Skeletal muscle tissue (tissue), 4 donors: ENCODE results near the gene CFDP1. TPM values are rescaled to one million over a fixed set of nuclear protein-coding genes. Genes with fewer than 3 reads are reported as not detected.

ENCODE experiments used
- H3K27ac ChIP-seq: one replicate; pipeline ENCODE4 v1.7.0; 2013; ENCODE audit warnings: mild to moderate bottlenecking, low read depth, low read length, inconsistent platforms
- H3K27me3 ChIP-seq, 3 donors: one replicate each; pipeline ENCODE4 v1.7.0; 2013; ENCODE audit warnings: low read length in 3 of 3; ENCODE audit not compliant: control insufficient read depth in 3 of 3, insufficient read depth in 3 of 3
- H3K36me3 ChIP-seq, 3 donors: one replicate each; pipeline ENCODE4 v1.7.0; 2013; ENCODE audit warnings: low read length in 3 of 3; ENCODE audit not compliant: control insufficient read depth in 3 of 3, insufficient read depth in 3 of 3
- H3K4me1 ChIP-seq, 3 donors: one replicate each; pipeline ENCODE4 v1.7.0; 2013; ENCODE audit warnings: low read length in 3 of 3, mild to moderate bottlenecking in 3 of 3; ENCODE audit not compliant: control insufficient read depth in 3 of 3, insufficient read depth in 3 of 3
- H3K4me3 ChIP-seq, 3 donors: one replicate each; pipeline ENCODE4 v1.7.0; 2013; ENCODE audit warnings: low read length in 3 of 3
- H3K9ac ChIP-seq, 3 donors: one replicate each; pipeline ENCODE4 v1.7.0; 2013; ENCODE audit warnings: low read length in 3 of 3, mild to moderate bottlenecking in 3 of 3, moderate library complexity in 2 of 3, low read depth in 1 of 3
- H3K9me3 ChIP-seq, 3 donors: one replicate each; pipeline ENCODE4 v1.7.0; 2013; ENCODE audit warnings: low read length in 3 of 3; ENCODE audit not compliant: control insufficient read depth in 3 of 3
- total RNA-seq: library from RNA; depleted of rRNA; stranded (reverse); fragments of >200 nt; gene quantifications from one replicate; pipeline ENCODE4 v1.2.3, GENCODE V29; 2014
- donor health status: Osteomylitis.

The CFDP1 gene
- 49.6 TPM for total RNA-seq

GRCh38 chr16:75432828-75433731, at the start of gene CFDP1:
TSS of gene CFDP1 (minus strand) at chr16:75433503. CDS start at chr16:75433352, 151 bp downstream.
- Histone ChIP-seq H3K4me3 (peak within 1 kb of the TSS; percentile 77 to 97 (median 93)), H3K36me3 (no peaks in the 10 kb centered on the region)

GRCh38 chr16:75482434-75483205, 49.3 kb upstream of the CFDP1 start:
- Histone ChIP-seq H3K36me3 (no peaks in the 10 kb centered on the region), H3K9me3 (no peaks in the 10 kb centered on the region), H3K4me3 (no peak overlapping the region), H3K9ac (no peak overlapping the region), H3K27ac (no peak overlapping the region), H3K4me1 (peaks cover 0 to 6% (median 5%) of the 10 kb centered on the region in 3 donors), H3K27me3 (peaks cover 0 to 6% (median 0%) of the 10 kb centered on the region in 3 donors)

More at GRCh38 chr16:75432828-75433731, at the start of gene CFDP1:
- Histone ChIP-seq H3K27me3 (no peaks in the 10 kb centered on the region), H3K4me1 (peaks cover 3 to 12% (median 5%) of the 10 kb centered on the region in 3 donors), H3K9ac (peak within 1 kb of the TSS; percentile 90 to 100 (median 93)), H3K27ac (peak within 1 kb of the TSS; percentile 96), H3K9me3 (no peaks in the 10 kb centered on the region)

- Histone ChIP-seq H3K4me1 (peaks cover 0 to 6% (median 5%) of the 10 kb centered on the region in 3 donors), H3K27ac (no peak overlapping the region), H3K9me3 (no peaks in the 10 kb centered on the region), H3K9ac (no peak overlapping the region), H3K27me3 (peaks cover 0 to 6% (median 0%) of the 10 kb centered on the region in 3 donors), H3K36me3 (no peaks in the 10 kb centered on the region), H3K4me3 (no peak overlapping the region)
Observed at GRCh38 chr16:75481475-75481874, 48.2 kb upstream of the CFDP1 start.

GRCh38 chr16:75479421-75479990, 46.2 kb upstream of the CFDP1 start:
- no peak overlapping the region for H3K27ac ChIP-seq
- no peaks in the 10 kb centered on the region for H3K9me3 ChIP-seq
- H3K4me1 ChIP-seq: peaks cover 0 to 6% (median 5%) of the 10 kb centered on the region in 3 donors
- no peak overlapping the region for H3K9ac ChIP-seq
- no peaks in the 10 kb centered on the region for H3K36me3 ChIP-seq
- H3K4me3 ChIP-seq: no peak overlapping the region
- no peaks in the 10 kb centered on the region for H3K27me3 ChIP-seq

GRCh38 chr16:75478480-75479345, 45.4 kb upstream of the CFDP1 start:
- no peaks in the 10 kb centered on the region for H3K27me3 ChIP-seq
- H3K36me3 ChIP-seq: no peaks in the 10 kb centered on the region
- peaks cover 0 to 6% (median 5%) of the 10 kb centered on the region in 3 donors for H3K4me1 ChIP-seq
- no peak overlapping the region for H3K4me3 ChIP-seq
- no peak overlapping the region for H3K9ac ChIP-seq
- H3K9me3 ChIP-seq: no peaks in the 10 kb centered on the region
- no peak overlapping the region for H3K27ac ChIP-seq

GRCh38 chr16:75477680-75478473, 44.6 kb upstream of the CFDP1 start:
- no peaks in the 10 kb centered on the region for H3K36me3 ChIP-seq
- H3K9me3 ChIP-seq: no peaks in the 10 kb centered on the region
- no peaks in the 10 kb centered on the region for H3K4me1 ChIP-seq
- H3K27me3 ChIP-seq: no peaks in the 10 kb centered on the region
- H3K4me3 ChIP-seq: no peak overlapping the region
- no peak overlapping the region for H3K9ac ChIP-seq
- H3K27ac ChIP-seq: no peak overlapping the region

GRCh38 chr16:75476817-75477216, 43.5 kb upstream of the CFDP1 start:
- Histone ChIP-seq H3K9me3 (no peaks in the 10 kb centered on the region), H3K27me3 (no peaks in the 10 kb centered on the region), H3K4me1 (no peaks in the 10 kb centered on the region), H3K9ac (no peak overlapping the region), H3K36me3 (no peaks in the 10 kb centered on the region), H3K27ac (no peak overlapping the region), H3K4me3 (no peak overlapping the region)

GRCh38 chr16:75475420-75475847, 42.1 kb upstream of the CFDP1 start:
- Histone ChIP-seq H3K4me3 (no peak overlapping the region), H3K36me3 (no peaks in the 10 kb centered on the region), H3K4me1 (no peaks in the 10 kb centered on the region), H3K9me3 (no peaks in the 10 kb centered on the region), H3K27ac (no peak overlapping the region), H3K27me3 (no peaks in the 10 kb centered on the region), H3K9ac (no peak overlapping the region)
